Bronchial epithelial cell (primary cell): ENCODE measurements around the gene CACNA2D3. TPM values are rescaled to one million over a fixed set of nuclear protein-coding genes. Genes with fewer than 3 reads are reported as not detected.

Source experiments
- DNase-seq: peaks from one replicate; pipeline ENCODE4 v3.0.0-alpha.2; 2010; ENCODE audit warnings: low read depth
- FAIRE-seq: peaks from 2 replicates; lab custom pipeline; 2011; peaks lifted over from hg19 to GRCh38; lab: Jason Lieb, UNC
- H3K27me3 ChIP-seq: 2 replicates; pipeline ENCODE4 v1.5.1; 2011; ENCODE audit warnings: low read length; ENCODE audit not compliant: control insufficient read depth, insufficient read depth
- H3K36me3 ChIP-seq: 2 replicates; pipeline ENCODE4 v1.5.1; 2011; ENCODE audit warnings: low read length; ENCODE audit not compliant: control insufficient read depth, insufficient read depth
- H3K4me3 ChIP-seq: 2 replicates; pipeline ENCODE4 v1.5.1; 2011; ENCODE audit warnings: mild to moderate bottlenecking, low read depth, low read length, control low read depth
- total RNA-seq: library from RNA; depleted of rRNA; stranded (reverse); fragments of >200 nt; gene quantifications from 2 replicates; pipeline ENCODE4 v1.2.1, GENCODE V29; 2014
- TF ChIP-seq, protein P1 (sequence below): IDR thresholded peaks from 2 replicates; pipeline ENCODE4 v1.5.1; 2011; ENCODE audit warnings: mild to moderate bottlenecking, moderate library complexity, low read length, control low read depth, inconsistent platforms; ENCODE audit not compliant: insufficient read depth, severe bottlenecking

The CACNA2D3 gene
- total RNA-seq, 1 donor from 2014 or later, result not detected

DNA sequence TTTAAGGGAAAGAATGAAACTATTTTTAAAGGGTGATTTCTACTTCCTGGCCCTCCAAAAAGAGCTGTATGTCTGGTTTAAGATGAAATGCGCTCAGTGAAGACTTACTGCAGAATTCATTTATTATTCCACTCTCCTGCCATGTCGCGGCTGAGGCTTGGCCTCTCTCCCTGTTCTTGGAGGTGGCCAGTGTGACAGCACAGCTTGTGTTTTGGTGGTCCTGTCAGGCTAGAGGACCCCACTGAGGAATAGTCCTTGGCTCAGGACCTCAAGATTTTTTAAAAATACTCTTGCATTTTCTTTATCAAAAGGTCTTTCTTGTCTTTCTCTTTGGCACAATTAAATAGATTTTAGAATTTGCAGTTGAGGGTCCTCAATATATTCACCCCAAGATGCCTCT, 421.1 kb downstream of the CACNA2D3 start:
- H3K27me3 ChIP-seq, result no peaks in the 10 kb centered on the region
- FAIRE-seq, result no peak
- DNase-seq, result no peak
- H3K4me3 ChIP-seq, result no peak overlapping the region
- no peaks in the 10 kb centered on the region for H3K36me3 ChIP-seq
- TF ChIP-seq, protein P1, sequence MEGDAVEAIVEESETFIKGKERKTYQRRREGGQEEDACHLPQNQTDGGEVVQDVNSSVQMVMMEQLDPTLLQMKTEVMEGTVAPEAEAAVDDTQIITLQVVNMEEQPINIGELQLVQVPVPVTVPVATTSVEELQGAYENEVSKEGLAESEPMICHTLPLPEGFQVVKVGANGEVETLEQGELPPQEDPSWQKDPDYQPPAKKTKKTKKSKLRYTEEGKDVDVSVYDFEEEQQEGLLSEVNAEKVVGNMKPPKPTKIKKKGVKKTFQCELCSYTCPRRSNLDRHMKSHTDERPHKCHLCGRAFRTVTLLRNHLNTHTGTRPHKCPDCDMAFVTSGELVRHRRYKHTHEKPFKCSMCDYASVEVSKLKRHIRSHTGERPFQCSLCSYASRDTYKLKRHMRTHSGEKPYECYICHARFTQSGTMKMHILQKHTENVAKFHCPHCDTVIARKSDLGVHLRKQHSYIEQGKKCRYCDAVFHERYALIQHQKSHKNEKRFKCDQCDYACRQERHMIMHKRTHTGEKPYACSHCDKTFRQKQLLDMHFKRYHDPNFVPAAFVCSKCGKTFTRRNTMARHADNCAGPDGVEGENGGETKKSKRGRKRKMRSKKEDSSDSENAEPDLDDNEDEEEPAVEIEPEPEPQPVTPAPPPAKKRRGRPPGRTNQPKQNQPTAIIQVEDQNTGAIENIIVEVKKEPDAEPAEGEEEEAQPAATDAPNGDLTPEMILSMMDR, result no peak

DNA sequence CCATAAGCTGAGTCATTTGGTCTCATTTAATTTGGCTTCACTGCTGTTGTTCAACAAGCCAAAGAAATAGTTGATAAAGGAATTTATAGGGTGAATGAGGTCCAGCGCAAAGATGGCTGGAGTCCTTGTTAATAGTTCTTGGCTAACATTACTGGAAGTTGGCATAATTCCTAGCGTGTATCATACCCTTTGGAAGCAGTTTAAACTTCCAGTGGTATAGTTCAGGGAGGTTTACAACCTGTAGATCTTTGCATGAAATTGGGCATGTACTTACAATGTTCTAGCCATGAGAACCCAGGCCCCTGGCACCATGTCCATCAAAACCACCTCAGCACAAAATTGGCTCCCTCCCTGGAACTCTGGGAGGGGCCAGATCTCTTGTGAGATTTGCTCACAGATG, 424.7 kb downstream of the CACNA2D3 start:
- DNase-seq (no peak), FAIRE-seq (no peak)
- H3K4me3 ChIP-seq, result no peak overlapping the region
- no peaks in the 10 kb centered on the region for H3K36me3 ChIP-seq
- no peaks in the 10 kb centered on the region for H3K27me3 ChIP-seq
- TF ChIP-seq, protein P1, result no peak

DNA sequence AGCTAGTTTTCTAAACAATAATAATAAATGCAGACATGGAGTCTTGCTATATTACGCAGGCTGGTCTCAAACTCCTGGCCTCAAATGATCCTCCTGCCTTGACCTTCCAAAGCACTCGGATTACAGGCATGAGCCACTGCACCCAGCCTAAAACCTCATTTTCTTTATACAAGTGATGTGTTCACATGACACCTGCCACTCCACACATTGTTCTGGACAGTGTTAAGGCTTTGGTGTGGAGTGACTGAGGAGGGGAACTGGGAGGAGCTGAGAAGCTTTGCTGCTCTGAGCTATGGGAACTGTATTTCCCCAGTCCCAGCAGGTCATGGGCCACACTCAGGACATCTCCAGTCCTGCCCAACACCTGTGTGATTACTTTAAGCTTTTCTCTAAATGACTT, 425.5 kb downstream of the CACNA2D3 start:
- Histone ChIP-seq H3K27me3 (no peaks in the 10 kb centered on the region), H3K36me3 (no peaks in the 10 kb centered on the region), H3K4me3 (no peak overlapping the region)
- DNase-seq, result no peak
- TF ChIP-seq, protein P1, result no peak
- no peak for FAIRE-seq

DNA sequence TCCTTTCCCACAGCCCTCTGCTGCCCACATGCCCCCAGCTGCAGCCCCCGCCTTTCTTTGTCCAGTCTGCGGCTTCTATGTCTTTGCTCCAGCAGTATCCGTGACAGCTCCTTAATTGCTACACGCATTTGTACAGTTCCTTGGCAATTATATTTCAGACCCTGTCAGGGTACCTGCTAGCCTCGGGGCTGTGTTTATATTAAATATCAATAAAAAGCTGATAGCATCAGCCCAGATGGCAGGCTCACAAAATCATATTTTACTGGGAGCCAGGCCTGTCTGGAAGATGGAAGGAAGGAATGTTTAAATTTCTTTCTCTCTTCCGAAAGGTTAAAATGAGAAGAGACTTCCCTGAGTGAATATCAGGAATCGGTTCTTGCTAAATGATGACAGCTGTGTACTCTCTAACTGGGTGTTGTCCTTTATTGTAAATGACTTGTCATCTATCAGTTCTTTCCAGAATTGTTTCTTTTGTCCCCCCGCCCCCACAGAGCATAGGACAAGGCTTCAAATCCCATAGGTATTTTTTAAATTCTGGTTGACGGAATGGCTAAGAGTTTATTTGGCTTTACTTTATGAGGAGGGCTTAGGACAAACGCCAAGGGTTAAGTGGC, 427.4 kb downstream of the CACNA2D3 start:
- Histone ChIP-seq H3K27me3 (no peaks in the 10 kb centered on the region), H3K4me3 (no peak overlapping the region), H3K36me3 (no peaks in the 10 kb centered on the region)
- DNase-seq (no peak), FAIRE-seq (no peak)
- TF ChIP-seq, protein P1, result no peak

DNA sequence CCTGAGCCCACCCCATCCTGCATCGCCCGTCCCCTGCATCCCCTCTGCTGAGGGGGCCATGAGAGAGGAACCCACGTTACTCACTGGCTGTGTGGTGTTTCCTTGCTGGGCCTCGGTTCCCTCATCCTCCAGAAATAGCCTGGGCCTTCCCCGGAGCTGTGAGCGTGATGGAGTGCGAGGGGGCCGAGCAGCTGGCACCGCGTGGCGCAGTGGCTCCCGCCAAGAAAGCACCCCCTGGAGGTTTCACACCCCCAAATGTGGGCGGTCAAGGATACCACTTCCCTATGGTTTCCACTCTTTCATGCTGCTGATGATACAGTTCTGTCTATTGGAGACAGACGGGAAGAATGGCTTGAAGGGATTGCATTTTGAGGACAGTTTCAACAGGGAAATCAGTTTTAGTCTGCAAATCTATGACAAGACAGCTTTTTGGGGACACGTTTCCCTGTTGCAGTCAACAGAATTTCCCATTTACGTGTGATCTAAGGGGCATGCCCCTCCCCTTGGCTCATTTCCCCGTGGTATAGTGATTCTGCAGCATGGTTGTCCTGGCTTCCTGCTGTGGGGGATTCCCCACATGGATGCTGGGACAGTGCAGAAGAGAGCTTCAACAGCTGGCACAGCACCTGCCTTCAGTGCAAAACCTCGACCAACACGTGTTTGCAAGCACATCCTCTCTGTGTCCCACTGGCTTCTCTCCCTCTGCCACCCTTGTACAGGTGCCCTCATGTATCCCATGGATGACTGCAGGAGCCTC, 428.0 kb downstream of the CACNA2D3 start:
- H3K36me3 ChIP-seq, result no peaks in the 10 kb centered on the region
- TF ChIP-seq, protein P1, result no peak
- DNase-seq (no peak), FAIRE-seq (no peak)
- no peaks in the 10 kb centered on the region for H3K27me3 ChIP-seq
- H3K4me3 ChIP-seq, result no peak overlapping the region

DNA sequence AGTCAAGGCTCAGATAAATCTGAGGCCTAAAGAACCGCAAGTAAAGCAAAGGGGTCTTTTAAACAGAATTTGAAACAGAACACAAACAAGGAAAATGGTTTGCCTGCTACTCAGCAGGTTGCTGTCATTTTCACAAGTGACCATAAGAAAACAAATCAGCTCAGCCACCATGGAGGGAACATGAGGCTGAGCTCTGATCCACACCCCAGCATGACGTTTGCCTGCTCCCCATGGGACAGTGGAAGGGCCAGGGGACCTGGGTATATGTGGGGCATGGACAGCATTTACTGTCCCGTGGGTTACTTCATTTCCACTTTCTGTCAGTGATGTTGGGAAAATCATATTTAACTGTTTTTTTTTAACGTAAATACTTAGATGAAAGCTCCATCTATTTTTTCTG, 434.3 kb downstream of the CACNA2D3 start:
- TF ChIP-seq, protein P1, result no peak
- no peak overlapping the region for H3K4me3 ChIP-seq
- H3K36me3 ChIP-seq, result no peaks in the 10 kb centered on the region
- DNase-seq (no peak), FAIRE-seq (no peak)
- no peaks in the 10 kb centered on the region for H3K27me3 ChIP-seq
